AG04450 (cell line): Measurements from ENCODE around the gene IRAK1. TPM values are rescaled to one million over a fixed set of nuclear protein-coding genes. Genes with fewer than 3 reads are reported as not detected.

Experiments
- CTCF ChIA-PET: fragments of 300-600, 350-600 bp; formaldehyde crosslinking; extraction: SDS; loops from one replicate; lab custom pipeline; 2022; ENCODE audit warnings: antibody characterized with exemption, inconsistent platforms; lab: Charles Lee
- POLR2A ChIA-PET: fragments of 350-600 bp; formaldehyde crosslinking; extraction: SDS; loops from one replicate; lab custom pipeline; 2021; ENCODE audit warnings: antibody characterized with exemption, inconsistent platforms; lab: Yijun Ruan, JAX
- DNase-seq: peaks from one replicate; pipeline ENCODE4 v3.0.0-alpha.2; 2011; ENCODE audit warnings: low read depth, low spot score
- H3K27ac ChIP-seq: one replicate; pipeline ENCODE4 v1.5.1; 2012; ENCODE audit warnings: low read depth, low read length, control low read depth
- H3K27me3 ChIP-seq: one replicate; pipeline ENCODE4 v1.6.0; 2012; ENCODE audit warnings: low read length; ENCODE audit not compliant: control insufficient read depth, insufficient read depth
- H3K4me3 ChIP-seq: 2 replicates; pipeline ENCODE4 v1.5.1; 2011; ENCODE audit warnings: mild to moderate bottlenecking, low read depth, low read length, control low read depth
- H3K9me3 ChIP-seq: 2 replicates; pipeline ENCODE4 v1.5.1; 2012; ENCODE audit warnings: low read length; ENCODE audit not compliant: control insufficient read depth, insufficient read depth
- polyA plus RNA-seq: library from polyadenylated mRNA; depleted of rRNA; stranded (reverse); fragments of >200 nt; gene quantifications from 2 replicates; pipeline ENCODE4 v1.2.3, GENCODE V29; 2011
- TF ChIP-seq, protein P1 (sequence below): IDR thresholded peaks from 2 replicates; pipeline ENCODE4 v1.5.1; 2011; ENCODE audit warnings: low read depth, low read length, control low read depth, inconsistent platforms

The IRAK1 gene
- polyA plus RNA-seq, 1 experiment: 31.6 TPM

DNA sequence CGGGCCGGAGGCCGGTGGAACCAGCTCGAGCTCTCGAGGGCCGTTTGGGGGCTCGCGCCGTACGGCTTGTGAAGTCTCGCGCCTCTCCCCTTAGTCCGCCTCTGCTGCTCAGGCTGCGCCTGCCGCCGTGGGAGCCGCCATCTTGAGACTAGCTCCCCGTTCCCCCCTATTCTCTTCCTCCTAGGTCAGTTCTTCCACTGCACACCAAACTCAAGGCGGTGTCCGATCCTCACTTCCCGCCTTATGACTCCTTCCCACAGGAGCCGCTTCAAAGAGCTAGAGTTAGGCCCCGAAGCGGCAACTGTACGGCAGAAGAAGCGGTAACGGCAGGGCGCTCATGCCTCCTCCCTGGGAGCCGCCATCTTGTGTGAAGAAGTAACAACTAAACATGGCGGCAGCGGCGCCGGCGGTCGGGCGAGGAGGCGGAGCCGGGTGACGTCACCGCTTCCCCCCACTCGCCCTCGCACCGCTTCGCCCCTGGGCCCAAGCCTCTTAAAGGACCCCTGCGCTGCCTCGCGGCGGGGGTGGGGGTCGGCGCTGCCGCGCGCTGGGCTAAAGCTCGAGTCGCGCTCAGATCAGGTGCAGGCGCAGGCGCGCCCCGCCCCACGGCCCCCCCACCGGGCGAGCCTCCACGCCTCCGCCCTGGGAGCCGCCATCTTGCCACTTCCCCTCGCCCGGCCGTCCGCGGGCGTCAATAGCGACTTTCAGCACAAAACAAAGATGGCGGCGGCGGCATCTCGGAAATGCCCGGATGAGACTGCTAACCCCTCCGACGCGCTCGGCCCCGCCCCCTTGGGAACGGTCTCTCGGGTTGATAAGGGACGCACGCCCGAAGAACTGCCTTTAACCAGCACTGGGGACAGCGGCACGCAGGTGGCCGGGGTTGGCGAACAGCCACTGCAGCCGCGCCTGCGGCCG, 48.0 kb downstream of the IRAK1 start, which contains the start of gene HCFC1:
Gene HCFC1, minus strand, starts transcription at position 369 of the 918 bp plus-strand sequence. CDS start 978 bp downstream, outside the sequence.
- ChIA-PET CTCF (interaction anchor here (0.9 to 1.6 kb wide), 2 partner anchors 25 to 42 kb away, joined by 3 to 7 read pairs; no protein-coding TSS in a partner anchor), POLR2A (interaction anchor here (0.6 kb wide), 2 partner anchors 9 to 29 kb away, joined by 3 to 7 read pairs; no protein-coding TSS in a partner anchor)
- Histone ChIP-seq H3K27me3 (no peaks in the 10 kb centered on the region), H3K4me3 (peak within 1 kb of the TSS; percentile 83), H3K27ac (peak within 1 kb of the TSS; percentile 98), H3K9me3 (no peaks in the 10 kb centered on the region; the same call in 1 of the 2 replicates)
- peak; percentile 70 for DNase-seq
- TF ChIP-seq, protein P1, sequence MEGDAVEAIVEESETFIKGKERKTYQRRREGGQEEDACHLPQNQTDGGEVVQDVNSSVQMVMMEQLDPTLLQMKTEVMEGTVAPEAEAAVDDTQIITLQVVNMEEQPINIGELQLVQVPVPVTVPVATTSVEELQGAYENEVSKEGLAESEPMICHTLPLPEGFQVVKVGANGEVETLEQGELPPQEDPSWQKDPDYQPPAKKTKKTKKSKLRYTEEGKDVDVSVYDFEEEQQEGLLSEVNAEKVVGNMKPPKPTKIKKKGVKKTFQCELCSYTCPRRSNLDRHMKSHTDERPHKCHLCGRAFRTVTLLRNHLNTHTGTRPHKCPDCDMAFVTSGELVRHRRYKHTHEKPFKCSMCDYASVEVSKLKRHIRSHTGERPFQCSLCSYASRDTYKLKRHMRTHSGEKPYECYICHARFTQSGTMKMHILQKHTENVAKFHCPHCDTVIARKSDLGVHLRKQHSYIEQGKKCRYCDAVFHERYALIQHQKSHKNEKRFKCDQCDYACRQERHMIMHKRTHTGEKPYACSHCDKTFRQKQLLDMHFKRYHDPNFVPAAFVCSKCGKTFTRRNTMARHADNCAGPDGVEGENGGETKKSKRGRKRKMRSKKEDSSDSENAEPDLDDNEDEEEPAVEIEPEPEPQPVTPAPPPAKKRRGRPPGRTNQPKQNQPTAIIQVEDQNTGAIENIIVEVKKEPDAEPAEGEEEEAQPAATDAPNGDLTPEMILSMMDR: no peak

DNA sequence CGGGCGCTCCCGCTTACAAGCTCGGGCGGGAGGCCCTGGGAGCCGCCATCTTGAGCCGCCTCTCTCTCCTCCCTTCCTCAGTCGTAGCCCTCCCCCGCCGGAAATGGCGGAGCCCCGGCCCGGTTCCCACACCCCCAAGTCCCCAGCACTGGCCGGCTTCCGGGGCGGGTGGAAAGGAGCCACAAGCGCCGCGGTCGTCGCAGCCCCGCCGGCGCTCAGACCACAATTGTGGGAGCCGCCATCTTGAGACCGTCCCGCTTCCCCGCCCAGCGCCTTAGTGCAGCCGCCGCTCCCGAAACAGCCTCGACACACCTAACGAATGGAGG, 48.6 kb downstream of the IRAK1 start:
- POLR2A ChIA-PET: interaction anchor here (0.6 to 0.8 kb wide), 2 partner anchors 9 to 177 kb away, joined by 4 to 7 read pairs; partner anchors contain the start of genes IDH3G and SSR4
- peak; percentile 61 for DNase-seq

DNA sequence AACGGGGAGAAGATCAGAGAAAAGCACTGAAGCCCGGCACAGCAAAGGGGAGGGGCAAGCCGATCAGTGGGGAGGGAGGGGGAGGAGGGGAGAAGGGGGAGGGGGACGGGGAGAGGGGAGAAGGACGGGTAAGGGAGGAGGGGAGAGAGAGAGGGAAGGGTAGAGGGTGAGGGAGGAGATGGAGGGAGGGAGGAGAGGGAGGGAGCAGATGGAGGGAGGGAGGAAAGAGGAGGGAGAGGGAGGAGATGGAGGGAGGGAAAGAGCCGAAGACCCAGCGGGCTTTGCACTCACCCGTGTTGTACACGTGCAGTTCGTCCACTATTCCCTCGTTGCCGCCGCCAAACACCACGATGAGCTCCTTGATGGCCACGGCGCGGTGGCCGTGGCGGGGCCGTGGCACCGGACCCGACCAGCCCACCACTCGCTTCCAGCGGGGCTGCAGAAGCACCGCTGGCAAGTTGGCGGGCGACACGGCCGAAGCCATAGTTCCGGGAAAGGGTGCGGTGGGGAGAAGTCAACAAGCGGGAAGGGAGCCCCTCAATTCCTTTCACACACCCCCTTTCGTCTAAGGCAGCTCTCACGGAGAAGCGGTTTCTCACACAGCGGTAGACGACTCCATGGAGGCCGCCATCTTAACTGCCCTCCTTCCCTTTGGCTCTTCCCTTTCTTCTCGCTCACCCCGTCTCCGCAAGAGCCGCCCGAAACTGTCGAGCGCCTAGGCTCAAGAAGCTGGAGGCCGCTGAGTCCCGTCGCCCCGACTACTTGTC, 49.2 kb downstream of the IRAK1 start:
- Histone ChIP-seq H3K9me3 (no peaks in the 10 kb centered on the region; the same call in 1 of the 2 replicates), H3K4me3 (peak overlapping the region; percentile 83), H3K27me3 (no peaks in the 10 kb centered on the region), H3K27ac (peak overlapping the region; percentile 98)
- POLR2A ChIA-PET: interaction anchor here (0.6 to 0.8 kb wide), 2 partner anchors 10 to 176 kb away, joined by 4 to 7 read pairs; partner anchors contain the start of genes IDH3G and SSR4
- CTCF ChIA-PET: interaction anchor here (0.8 to 1.6 kb wide), 2 partner anchors 24 to 43 kb away, joined by 3 to 7 read pairs; no protein-coding TSS in a partner anchor
- TF ChIP-seq, protein P1: no peak
- DNase-seq: no peak

More for the DNA sequence above, 48.6 kb downstream of the IRAK1 start:
- TF ChIP-seq, protein P1: no peak
- H3K4me3 ChIP-seq: peak overlapping the region; percentile 83
- no peaks in the 10 kb centered on the region; the same call in 1 of the 2 replicates for H3K9me3 ChIP-seq
- CTCF ChIA-PET: interaction anchor here (1.6 kb wide), 1 partner anchor 42 kb away, joined by 7 read pairs; no protein-coding TSS in a partner anchor
- peak overlapping the region; percentile 98 for H3K27ac ChIP-seq
- H3K27me3 ChIP-seq: no peaks in the 10 kb centered on the region

DNA sequence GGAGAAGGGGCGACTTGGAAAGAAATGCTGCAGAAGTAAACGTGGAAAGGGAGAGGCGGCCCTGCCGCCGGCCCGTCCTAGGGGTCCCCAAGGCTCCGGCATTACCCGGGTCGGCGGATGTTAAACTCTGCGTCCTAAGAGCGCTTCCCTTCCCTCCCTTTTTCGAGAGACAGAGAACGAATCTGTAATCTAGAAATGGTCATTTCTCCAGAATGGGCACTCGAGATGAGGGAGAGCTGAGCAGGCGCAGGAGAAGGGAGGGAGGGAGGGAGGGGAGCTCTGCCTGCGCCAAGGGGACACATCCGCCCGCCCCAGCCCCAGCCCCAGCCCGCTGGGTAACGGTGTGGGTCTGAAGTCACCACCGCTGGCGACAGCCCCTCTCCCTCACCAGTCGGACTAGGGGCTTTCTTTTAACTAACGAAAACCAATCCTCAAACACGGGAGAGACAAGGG, 49.8 kb downstream of the IRAK1 start:
- H3K27me3 ChIP-seq: no peaks in the 10 kb centered on the region
- TF ChIP-seq, protein P1: no peak
- DNase-seq: no peak
- CTCF ChIA-PET: interaction anchor here (0.8 to 1.3 kb wide), 2 partner anchors 23 kb away, joined by 3 to 4 read pairs; no protein-coding TSS in a partner anchor
- peak overlapping the region; percentile 83 for H3K4me3 ChIP-seq
- H3K27ac ChIP-seq: no peak overlapping the region
- no peaks in the 10 kb centered on the region; the same call in 1 of the 2 replicates for H3K9me3 ChIP-seq
- POLR2A ChIA-PET: no interaction called here
